Mammary epithelial cell (primary cell): ENCODE measurements around the gene ODC1.

Experiments
- EZH2 ChIP-seq: IDR thresholded peaks from 2 replicates; pipeline ENCODE4 v1.6.1; 2012; ENCODE audit warnings: low read length, inconsistent platforms, borderline replicate concordance
- TF ChIP-seq, protein P1 (sequence below), 2 donors: IDR thresholded peaks in 1 of 2; conservative IDR thresholded peaks in 1 of 2; 2 replicates each; pipeline ENCODE4 v1.5.1; 2011 to 2012; ENCODE audit warnings: inconsistent platforms in 2 of 2, low read length in 2 of 2, mild to moderate bottlenecking in 2 of 2, control low read depth in 1 of 2, low read depth in 1 of 2; ENCODE audit not compliant: insufficient read depth in 1 of 2; ENCODE audit errors: extremely low read depth in 1 of 2

- TF ChIP-seq, protein P1, sequence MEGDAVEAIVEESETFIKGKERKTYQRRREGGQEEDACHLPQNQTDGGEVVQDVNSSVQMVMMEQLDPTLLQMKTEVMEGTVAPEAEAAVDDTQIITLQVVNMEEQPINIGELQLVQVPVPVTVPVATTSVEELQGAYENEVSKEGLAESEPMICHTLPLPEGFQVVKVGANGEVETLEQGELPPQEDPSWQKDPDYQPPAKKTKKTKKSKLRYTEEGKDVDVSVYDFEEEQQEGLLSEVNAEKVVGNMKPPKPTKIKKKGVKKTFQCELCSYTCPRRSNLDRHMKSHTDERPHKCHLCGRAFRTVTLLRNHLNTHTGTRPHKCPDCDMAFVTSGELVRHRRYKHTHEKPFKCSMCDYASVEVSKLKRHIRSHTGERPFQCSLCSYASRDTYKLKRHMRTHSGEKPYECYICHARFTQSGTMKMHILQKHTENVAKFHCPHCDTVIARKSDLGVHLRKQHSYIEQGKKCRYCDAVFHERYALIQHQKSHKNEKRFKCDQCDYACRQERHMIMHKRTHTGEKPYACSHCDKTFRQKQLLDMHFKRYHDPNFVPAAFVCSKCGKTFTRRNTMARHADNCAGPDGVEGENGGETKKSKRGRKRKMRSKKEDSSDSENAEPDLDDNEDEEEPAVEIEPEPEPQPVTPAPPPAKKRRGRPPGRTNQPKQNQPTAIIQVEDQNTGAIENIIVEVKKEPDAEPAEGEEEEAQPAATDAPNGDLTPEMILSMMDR (conservative IDR thresholded peaks at IDR 0.05 in 1 of 2, IDR thresholded peaks at IDR 0.05 in 1 of 2; ENCODE audit: extremely low read depth in 1 of 2, insufficient read depth in 1 of 2, low read depth in 1 of 2, low read length in 2 of 2) = no peak
- no peak for TF ChIP-seq EZH2
These were observed 38.0 kb upstream of the ODC1 start for GRCh38 chr2:10486091-10486490.
